GM19328 (cell line): ENCODE data around the gene ANKRD10.
"Not testable (repeated sequence)": the region's sequence is repeated elsewhere in the genome, so short reads cannot be mapped to it uniquely, and the experiment has no call there.

Source experiments
- ATAC-seq: cut with Tn5 transposase; IDR thresholded peaks from one replicate; pipeline ENCODE4 v1.9.1; 2021; ENCODE audit warnings: mild to moderate bottlenecking, moderate library complexity; ENCODE audit not compliant: unreplicated experiment

Gene ANKRD10

GRCh38 chr13:110915057-110915873, at the start of gene ANKRD10:
ANKRD10 (minus strand) TSS chr13:110915069; CDS start chr13:110914934, 135 bp downstream.
- peak; percentile 72 for ATAC-seq

- ATAC-seq, result no peak
These were observed 49.6 kb upstream of the ANKRD10 start for GRCh38 chr13:110964229-110965037.

- ATAC-seq, result no peak
These were observed 48.7 kb upstream of the ANKRD10 start for GRCh38 chr13:110963554-110963970.

GRCh38 chr13:110961959-110962358, 47.1 kb upstream of the ANKRD10 start:
- ATAC-seq, result no peak

- no peak for ATAC-seq
These were observed 45.3 kb upstream of the ANKRD10 start for GRCh38 chr13:110960204-110960603.

- no peak for ATAC-seq
These were observed 43.1 kb upstream of the ANKRD10 start for GRCh38 chr13:110957931-110958330.

GRCh38 chr13:110957181-110957884, 42.5 kb upstream of the ANKRD10 start:
- ATAC-seq, result no peak

- not testable (repeated sequence) for ATAC-seq
These were observed 41.3 kb upstream of the ANKRD10 start for GRCh38 chr13:110956216-110956615.

- ATAC-seq, result not testable (repeated sequence)
These were observed 40.7 kb upstream of the ANKRD10 start for GRCh38 chr13:110955608-110956007.

GRCh38 chr13:110955072-110955503, 40.2 kb upstream of the ANKRD10 start:
- ATAC-seq, result not testable (repeated sequence)

- not testable (repeated sequence) for ATAC-seq
These were observed 39.7 kb upstream of the ANKRD10 start for GRCh38 chr13:110954533-110954920.

GRCh38 chr13:110953833-110954532, 39.1 kb upstream of the ANKRD10 start:
- ATAC-seq, result no peak

- no peak for ATAC-seq
These were observed 38.5 kb upstream of the ANKRD10 start for GRCh38 chr13:110953416-110953815.

GRCh38 chr13:110952135-110952534, 37.3 kb upstream of the ANKRD10 start:
- not testable (repeated sequence) for ATAC-seq

- no peak for ATAC-seq
These were observed 36.1 kb upstream of the ANKRD10 start for GRCh38 chr13:110950819-110951570.

- ATAC-seq, result no peak
These were observed 35.5 kb upstream of the ANKRD10 start for GRCh38 chr13:110950356-110950755.

GRCh38 chr13:110949628-110950027, 34.8 kb upstream of the ANKRD10 start:
- no peak for ATAC-seq

GRCh38 chr13:110949116-110949515, 34.2 kb upstream of the ANKRD10 start:
- no peak for ATAC-seq

GRCh38 chr13:110947338-110947737, 32.5 kb upstream of the ANKRD10 start:
- not testable (repeated sequence) for ATAC-seq
